BLaER1 treated with 17β-estradiol and CSF1 and Interleukin-3, amounts not matched to agents 10 nM and 100 nM (cell line): ENCODE results near the gene PRICKLE4.
A peak's percentile ranks its signal among the peaks of the same experiment; 100 is the strongest.

Source experiments
- H3K27ac ChIP-seq, 11 experiments: shearing (Covaris generic); formaldehyde crosslinking; 2 replicates each; pipeline ENCODE4 v1.8.1; 2022
- H3K27me3 ChIP-seq, 11 experiments: shearing (Covaris generic); formaldehyde crosslinking; 2 replicates each; pipeline ENCODE4 v1.8.1; 2022
- H3K36me3 ChIP-seq, 11 experiments: shearing (Covaris generic); formaldehyde crosslinking; 2 replicates each; pipeline ENCODE4 v1.8.1; 2022
- H3K4me1 ChIP-seq, 10 experiments: shearing (Covaris generic); formaldehyde crosslinking; 2 replicates each; pipeline ENCODE4 v1.8.1; 2022
- H3K4me2 ChIP-seq, 11 experiments: shearing (Covaris generic); formaldehyde crosslinking; 2 replicates each; pipeline ENCODE4 v1.8.1; 2022
- H3K4me3 ChIP-seq, 10 experiments: shearing (Covaris generic); formaldehyde crosslinking; 2 replicates each; pipeline ENCODE4 v1.8.1; 2022
- H3K9ac ChIP-seq, 11 experiments: shearing (Covaris generic); formaldehyde crosslinking; 2 replicates each; pipeline ENCODE4 v1.8.1; 2022
- H3K9me3 ChIP-seq, 11 experiments: shearing (Covaris generic); formaldehyde crosslinking; replicated peaks in 1 of 11; 2 replicates each; pipeline ENCODE4 v1.8.1; 2022
- H4K20me1 ChIP-seq, 11 experiments: shearing (Covaris generic); formaldehyde crosslinking; 2 replicates each; pipeline ENCODE4 v1.8.1; 2022
- Cebpa-rat ChIP-seq, 11 experiments: shearing (Covaris generic); IDR thresholded peaks; 2 replicates each; pipeline ENCODE4 v1.8.1; 2022

The PRICKLE4 gene

GRCh38 chr6:41815587-41815986 lies 35.0 kb downstream of the PRICKLE4 start:
- Histone ChIP-seq H3K9me3 (no peaks in the 10 kb centered on the region), H3K4me2 (no peak overlapping the region), H3K27ac (no peak overlapping the region), H3K9ac (no peak overlapping the region), H3K4me1 (0 out of 20 replicates have a peak, but pooled peaks cover 0 to 7% (median 0%) of the 10 kb centered on the region in 10 experiments), H3K4me3 (no peak overlapping the region), H3K36me3 (peaks cover 0 to 31% (median 11%) of the 10 kb centered on the region in 11 experiments; a peak in 10 of 22 replicates), H3K27me3 (no peaks in the 10 kb centered on the region), H4K20me1 (no peaks in the 10 kb centered on the region)
- no peak for TF ChIP-seq Cebpa-rat (IDR thresholded peaks at IDR 0.05)

- Histone ChIP-seq H3K27ac (no peak overlapping the region), H3K4me3 (no peak overlapping the region), H3K36me3 (peaks cover 0 to 56% (median 19%) of the 10 kb centered on the region in 11 experiments; a peak in 12 of 22 replicates), H3K9ac (no peak overlapping the region), H3K4me2 (no peak overlapping the region; a peak in 2 of 22 replicates), H3K9me3 (no peaks in the 10 kb centered on the region), H3K4me1 (0 out of 20 replicates have a peak, but pooled peaks cover 0 to 7% (median 0%) of the 10 kb centered on the region in 10 experiments), H3K27me3 (no peaks in the 10 kb centered on the region), H4K20me1 (no peaks in the 10 kb centered on the region)
- no peak for TF ChIP-seq Cebpa-rat (IDR thresholded peaks at IDR 0.05)
Observed at GRCh38 chr6:41818271-41819054, 37.9 kb downstream of the PRICKLE4 start.

- TF ChIP-seq Cebpa-rat (IDR thresholded peaks at IDR 0.05) = no peak
- no peaks in the 10 kb centered on the region for H4K20me1 ChIP-seq
- no peak overlapping the region for H3K4me3 ChIP-seq
- no peak overlapping the region for H3K27ac ChIP-seq
- peaks cover 0 to 58% (median 19%) of the 10 kb centered on the region in 11 experiments; a peak in 12 of 22 replicates for H3K36me3 ChIP-seq
- no peaks in the 10 kb centered on the region for H3K27me3 ChIP-seq
- peaks cover 0 to 23% (median 0%) of the 10 kb centered on the region in 10 experiments; a peak in 6 of 20 replicates for H3K4me1 ChIP-seq
- no peak overlapping the region for H3K9ac ChIP-seq
- H3K4me2 ChIP-seq = no peak overlapping the region
- no peaks in the 10 kb centered on the region for H3K9me3 ChIP-seq
Observed at GRCh38 chr6:41821266-41821665, 40.7 kb downstream of the PRICKLE4 start.

- peaks cover 0 to 58% (median 19%) of the 10 kb centered on the region in 11 experiments; a peak in 12 of 22 replicates for H3K36me3 ChIP-seq
- no peak overlapping the region for H3K9ac ChIP-seq
Observed at GRCh38 chr6:41822021-41822420, 41.4 kb downstream of the PRICKLE4 start.

GRCh38 chr6:41823178-41823577 lies 42.6 kb downstream of the PRICKLE4 start:
- Histone ChIP-seq H3K4me3 (no peak overlapping the region), H3K9ac (no peak overlapping the region), H3K27me3 (no peaks in the 10 kb centered on the region), H3K27ac (no peak overlapping the region), H3K4me1 (peaks cover 0 to 23% (median 0%) of the 10 kb centered on the region in 10 experiments; a peak in 6 of 20 replicates), H3K9me3 (no peaks in the 10 kb centered on the region), H3K36me3 (peaks cover 0 to 58% (median 17%) of the 10 kb centered on the region in 11 experiments; a peak in 10 of 22 replicates), H3K4me2 (no peak overlapping the region), H4K20me1 (no peaks in the 10 kb centered on the region)
- no peak for TF ChIP-seq Cebpa-rat (IDR thresholded peaks at IDR 0.05)

More at GRCh38 chr6:41822021-41822420, 41.4 kb downstream of the PRICKLE4 start:
- Histone ChIP-seq H3K27me3 (no peaks in the 10 kb centered on the region), H3K4me3 (no peak overlapping the region), H3K4me1 (peaks cover 0 to 23% (median 0%) of the 10 kb centered on the region in 10 experiments; a peak in 6 of 20 replicates), H3K9me3 (no peaks in the 10 kb centered on the region), H3K4me2 (no peak overlapping the region), H4K20me1 (no peaks in the 10 kb centered on the region), H3K27ac (no peak overlapping the region)
- TF ChIP-seq Cebpa-rat (IDR thresholded peaks at IDR 0.05) = no peak

DNA sequence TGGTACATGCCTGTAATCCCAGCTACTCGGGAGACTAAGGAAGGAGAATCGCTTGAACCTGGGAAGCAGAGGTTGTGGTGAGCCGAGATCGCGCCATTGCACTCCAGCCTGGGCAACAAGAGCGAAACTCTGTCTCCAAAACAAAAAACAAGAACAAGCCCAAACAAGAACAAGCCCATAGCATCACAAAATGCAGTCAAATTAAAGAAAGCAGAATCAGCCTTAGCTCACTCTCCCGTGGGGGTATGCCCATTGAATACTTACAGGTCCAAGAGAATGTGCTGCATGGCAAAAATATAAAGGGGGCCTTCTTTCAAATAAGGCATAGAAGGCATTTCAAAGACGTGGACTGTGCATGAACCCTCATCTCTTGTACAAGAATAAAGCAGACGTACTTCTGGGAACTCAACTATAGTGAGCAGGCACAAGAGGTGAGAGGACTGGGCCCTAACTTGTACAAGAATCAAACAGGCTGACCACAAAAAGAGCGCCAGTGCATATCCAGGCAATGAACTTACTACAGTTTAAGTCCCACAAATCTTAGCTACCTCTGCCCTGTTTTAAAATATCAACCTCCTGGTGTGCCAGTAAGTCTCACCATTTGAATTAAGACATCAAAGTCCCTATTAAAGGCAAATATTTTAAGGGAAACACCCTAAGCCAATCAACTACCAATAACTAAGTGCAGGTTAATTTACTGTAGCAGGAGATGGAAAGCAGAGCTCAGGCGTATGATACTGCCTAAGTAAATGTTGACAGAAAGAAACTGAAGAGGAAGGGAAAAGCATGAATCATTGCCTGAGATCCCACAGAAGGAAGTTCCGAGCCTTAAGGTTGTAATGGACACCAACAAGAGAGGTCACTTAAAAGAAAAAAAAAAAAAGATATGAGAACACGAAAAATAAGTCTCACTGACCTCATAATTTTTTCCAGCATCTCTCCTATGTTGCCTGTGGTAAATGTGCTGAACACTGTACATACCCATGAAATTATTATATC lies 44.3 kb downstream of the PRICKLE4 start:
- no peak overlapping the region for H3K9ac ChIP-seq
- no peaks in the 10 kb centered on the region for H3K27me3 ChIP-seq
- peaks cover 0 to 62% (median 17%) of the 10 kb centered on the region in 11 experiments; a peak in 13 of 22 replicates for H3K36me3 ChIP-seq
- no peak overlapping the region for H3K27ac ChIP-seq
- TF ChIP-seq Cebpa-rat (IDR thresholded peaks at IDR 0.05) = no peak
- H4K20me1 ChIP-seq = no peaks in the 10 kb centered on the region
- H3K9me3 ChIP-seq = no peaks in the 10 kb centered on the region
- peaks cover 0 to 16% (median 0%) of the 10 kb centered on the region in 10 experiments; a peak in 6 of 20 replicates for H3K4me1 ChIP-seq
- H3K4me3 ChIP-seq = no peak overlapping the region
- H3K4me2 ChIP-seq = peak overlapping the region in 3 of 11 experiments; percentile 8 to 37 (median 14); a peak in 5 of 22 replicates

GRCh38 chr6:41826343-41827022 lies 45.9 kb downstream of the PRICKLE4 start:
- Histone ChIP-seq H3K9me3 (no peaks in the 10 kb centered on the region), H4K20me1 (no peaks in the 10 kb centered on the region), H3K36me3 (peaks cover 0 to 67% (median 26%) of the 10 kb centered on the region in 11 experiments; a peak in 14 of 22 replicates), H3K4me3 (no peak overlapping the region), H3K9ac (no peak overlapping the region), H3K4me1 (peaks cover 0 to 16% (median 0%) of the 10 kb centered on the region in 10 experiments; a peak in 6 of 20 replicates), H3K27ac (no peak overlapping the region), H3K27me3 (no peaks in the 10 kb centered on the region), H3K4me2 (no peak overlapping the region)
- no peak for TF ChIP-seq Cebpa-rat (IDR thresholded peaks at IDR 0.05)

- Histone ChIP-seq H4K20me1 (no peaks in the 10 kb centered on the region), H3K4me2 (no peak overlapping the region), H3K9ac (no peak overlapping the region), H3K27me3 (no peaks in the 10 kb centered on the region), H3K27ac (no peak overlapping the region), H3K9me3 (peaks cover 0 to 6% (median 4%) of the 10 kb centered on the region in 11 experiments; a peak in 17 of 22 replicates), H3K4me1 (peaks cover 4 to 21% (median 11%) of the 10 kb centered on the region in 10 experiments; a peak in 16 of 20 replicates), H3K4me3 (no peak overlapping the region), H3K36me3 (peaks cover 0 to 60% (median 24%) of the 10 kb centered on the region in 11 experiments; a peak in 16 of 22 replicates)
- no peak for TF ChIP-seq Cebpa-rat (IDR thresholded peaks at IDR 0.05)
Observed at GRCh38 chr6:41832263-41832662, 51.7 kb downstream of the PRICKLE4 start.
